K562 (cell line): ENCODE measurements around the gene TSHR. TPM values are rescaled to one million over a fixed set of nuclear protein-coding genes. Genes with fewer than 3 reads are reported as not detected.

Experiments
- CTCFL ChIP-seq: IDR thresholded peaks from 2 replicates; pipeline ENCODE4 v1.6.1; 2011; ENCODE audit warnings: borderline replicate concordance, low read depth, mild to moderate bottlenecking, moderate library complexity, low read length; ENCODE audit not compliant: insufficient read depth, poor library complexity, severe bottlenecking
- E2F5 ChIP-seq: sonication (generic); formaldehyde crosslinking; IDR thresholded peaks from 2 replicates; pipeline ENCODE4 v1.8.0; 2022; ENCODE audit warnings: mild to moderate bottlenecking, missing genetic modification reagents
- FOXJ2 ChIP-seq: fragments of 200-800 bp; sonication (Bioruptor generic); IDR thresholded peaks from 2 replicates; pipeline ENCODE4 v1.6.1; 2016; ENCODE audit warnings: missing genetic modification characterization, missing compliant biosample characterization
- GTF2F1 ChIP-seq: IDR thresholded peaks from 2 replicates; pipeline ENCODE4 v1.6.1; 2011; ENCODE audit warnings: low read depth, low read length, improper control_type of control experiment
- HDAC3 ChIP-seq: fragments of 450-650 bp; IDR thresholded peaks from 2 replicates; pipeline ENCODE4 v1.6.1; 2018; ENCODE audit warnings: borderline replicate concordance, mild to moderate bottlenecking, moderate library complexity; ENCODE audit not compliant: partially characterized antibody
- HNRNPK ChIP-seq: fragments of 200-400 bp; formaldehyde crosslinking; IDR thresholded peaks from one replicate; pipeline ENCODE4 v1.6.1; 2018; ENCODE audit warnings: mild to moderate bottlenecking, low read depth, low read length; ENCODE audit not compliant: poor library complexity, severe bottlenecking
- JUNB ChIP-seq: fragments of 450-650 bp; formaldehyde crosslinking; conservative IDR thresholded peaks from 2 replicates; pipeline ENCODE4 v1.4.0; 2020; ENCODE audit warnings: mild to moderate bottlenecking
- MNT ChIP-seq, 2 experiments: fragments of 450-650 bp; conservative IDR thresholded peaks; 2 replicates each; pipeline ENCODE4 v1.6.1; 2017; ENCODE audit warnings: mild to moderate bottlenecking in 2 of 2, moderate library complexity in 2 of 2
- SLC30A9 ChIP-seq: fragments of 250-450 bp; sonication (Bioruptor Pico); IDR thresholded peaks from 2 replicates; pipeline ENCODE4 v1.8.0; 2022; ENCODE audit warnings: mild to moderate bottlenecking, moderate library complexity
- ZFP91 ChIP-seq: sonication (generic); formaldehyde crosslinking; IDR thresholded peaks from 2 replicates; pipeline ENCODE4 v1.8.0; 2022; ENCODE audit warnings: mild to moderate bottlenecking, missing genetic modification reagents
- ZNF445 ChIP-seq: fragments of 250-450 bp; sonication (Bioruptor Pico); IDR thresholded peaks from 2 replicates; pipeline ENCODE4 v1.4.0; 2020; ENCODE audit warnings: low read depth, mild to moderate bottlenecking, moderate library complexity
- ZNF512 ChIP-seq: IDR thresholded peaks from 2 replicates; pipeline ENCODE4 v1.6.1; 2016; ENCODE audit warnings: missing genetic modification characterization, missing compliant biosample characterization
- polyA plus RNA-seq, 8 experiments: library from polyadenylated mRNA; depleted of rRNA in 4 of 8; stranded (reverse) in 5 of 8; unstranded in 3 of 8; fragments of >200 nt; fragmentation: Nextera tagmentation in 2 of 8; fragmentation: Illumina TruSeq in 1 of 8; extraction: Ambion mirVana in 2 of 8; extraction: Trizol in 1 of 8; gene quantifications; 2 replicates each; pipeline versions ENCODE4 v1.2.1 to v1.2.3, GENCODE V29; 2011 to 2014; ENCODE audit warnings: inconsistent platforms in 1 of 8, missing spikeins in 1 of 8
- total RNA-seq, 7 experiments: library from RNA; depleted of rRNA in 6 of 7; stranded (reverse); fragments of >200 nt in 6 of 7; fragmentation: Illumina TruSeq in 2 of 7; extraction: Trizol in 2 of 7; gene quantifications; 2 replicates each; pipeline versions ENCODE4 v1.2.1 to v1.2.3, GENCODE V29; 2011 to 2021; ENCODE audit warnings: low replicate concordance in 1 of 7

Gene TSHR
- total and polyA plus RNA-seq, 9 of the 15 experiments (the other 6 are each of a cell fraction or from before 2014, with no cell fraction given): 0.01 to 0.10 TPM; not detected in 7

- no peak for TF ChIP-seq MNT (conservative IDR thresholded peaks at IDR 0.05)
- no peak for TF ChIP-seq ZNF445 (CRISPR knock-in tag)
- no peak for TF ChIP-seq HDAC3
- no peak for TF ChIP-seq ZFP91
- TF ChIP-seq ZNF512: no peak
- no peak for TF ChIP-seq CTCFL
- TF ChIP-seq GTF2F1: no peak
- TF ChIP-seq E2F5 (CRISPR knock-in tag): no peak
- TF ChIP-seq SLC30A9 (CRISPR knock-in tag): no peak
- TF ChIP-seq HNRNPK: no peak
- no peak for TF ChIP-seq JUNB (CRISPR knock-in tag)
- TF ChIP-seq FOXJ2 (tag): no peak
Measured at GRCh38 chr14:81162941-81163340, 207.5 kb downstream of the TSHR start (continued).
